Subcutaneous adipose tissue (tissue), 4 donors: ENCODE data around the gene PALLD. TPM values are rescaled to one million over a fixed set of nuclear protein-coding genes. Genes with fewer than 3 reads are reported as not detected.

ENCODE experiments used
- total RNA-seq, 4 donors: library from RNA; depleted of rRNA; stranded (reverse); fragments of >200 nt; gene quantifications; one replicate each; pipeline ENCODE4 v1.1.0, GENCODE V29; 2016
- TF ChIP-seq, protein P1 (sequence below): fragments of 450-650 bp; IDR thresholded peaks from one replicate; pipeline ENCODE4 v1.5.1; 2016; ENCODE audit warnings: low read depth, mild to moderate bottlenecking, control low read depth, antibody characterized with exemption, moderate library complexity

The PALLD gene
- total RNA-seq, 4 donors from 2014 or later, result 94.1 to 118 (median 110) TPM

DNA sequence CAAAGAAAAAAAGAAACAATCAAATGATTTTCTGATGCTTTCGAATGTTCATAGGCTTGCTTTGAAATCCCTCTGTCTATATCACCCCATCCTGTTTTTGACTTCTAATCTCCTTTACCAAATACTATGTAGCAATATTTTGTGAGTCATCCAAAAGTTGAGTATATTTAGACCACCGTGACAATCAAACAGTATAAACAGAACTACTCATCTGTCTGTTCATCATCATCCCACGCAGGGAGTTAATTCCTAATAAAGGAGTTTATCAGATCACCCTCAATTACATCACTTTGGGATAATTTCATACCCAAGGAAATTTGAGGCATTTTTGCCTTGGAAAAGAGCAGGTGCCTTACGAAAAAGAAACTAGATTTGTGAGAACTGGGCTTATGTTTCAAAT, 300.3 kb downstream of the PALLD start:
- TF ChIP-seq, protein P1, sequence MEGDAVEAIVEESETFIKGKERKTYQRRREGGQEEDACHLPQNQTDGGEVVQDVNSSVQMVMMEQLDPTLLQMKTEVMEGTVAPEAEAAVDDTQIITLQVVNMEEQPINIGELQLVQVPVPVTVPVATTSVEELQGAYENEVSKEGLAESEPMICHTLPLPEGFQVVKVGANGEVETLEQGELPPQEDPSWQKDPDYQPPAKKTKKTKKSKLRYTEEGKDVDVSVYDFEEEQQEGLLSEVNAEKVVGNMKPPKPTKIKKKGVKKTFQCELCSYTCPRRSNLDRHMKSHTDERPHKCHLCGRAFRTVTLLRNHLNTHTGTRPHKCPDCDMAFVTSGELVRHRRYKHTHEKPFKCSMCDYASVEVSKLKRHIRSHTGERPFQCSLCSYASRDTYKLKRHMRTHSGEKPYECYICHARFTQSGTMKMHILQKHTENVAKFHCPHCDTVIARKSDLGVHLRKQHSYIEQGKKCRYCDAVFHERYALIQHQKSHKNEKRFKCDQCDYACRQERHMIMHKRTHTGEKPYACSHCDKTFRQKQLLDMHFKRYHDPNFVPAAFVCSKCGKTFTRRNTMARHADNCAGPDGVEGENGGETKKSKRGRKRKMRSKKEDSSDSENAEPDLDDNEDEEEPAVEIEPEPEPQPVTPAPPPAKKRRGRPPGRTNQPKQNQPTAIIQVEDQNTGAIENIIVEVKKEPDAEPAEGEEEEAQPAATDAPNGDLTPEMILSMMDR, result no peak

- TF ChIP-seq, protein P1, result no peak
These were observed 301.0 kb downstream of the PALLD start for GRCh38 chr4:168797738-168798375.

DNA sequence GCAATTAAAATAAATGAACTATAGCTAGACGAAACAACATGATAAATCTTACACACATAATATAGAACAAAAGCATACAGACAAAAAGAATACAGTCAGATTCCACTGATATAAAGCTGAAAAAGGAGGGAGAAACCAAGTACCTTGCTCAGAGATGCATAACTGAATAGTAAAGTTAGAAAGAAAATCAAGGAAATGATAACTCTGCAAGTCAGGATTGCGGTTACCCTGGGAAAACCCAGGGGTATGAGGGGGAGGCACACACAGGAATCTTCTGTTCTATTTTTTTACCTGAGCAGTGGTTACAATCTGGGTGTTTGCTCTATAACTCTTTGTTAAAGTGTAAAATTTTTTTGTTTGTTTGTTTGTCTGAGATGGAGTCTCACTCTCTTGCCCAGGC, 304.1 kb downstream of the PALLD start:
- TF ChIP-seq, protein P1, result no peak

DNA sequence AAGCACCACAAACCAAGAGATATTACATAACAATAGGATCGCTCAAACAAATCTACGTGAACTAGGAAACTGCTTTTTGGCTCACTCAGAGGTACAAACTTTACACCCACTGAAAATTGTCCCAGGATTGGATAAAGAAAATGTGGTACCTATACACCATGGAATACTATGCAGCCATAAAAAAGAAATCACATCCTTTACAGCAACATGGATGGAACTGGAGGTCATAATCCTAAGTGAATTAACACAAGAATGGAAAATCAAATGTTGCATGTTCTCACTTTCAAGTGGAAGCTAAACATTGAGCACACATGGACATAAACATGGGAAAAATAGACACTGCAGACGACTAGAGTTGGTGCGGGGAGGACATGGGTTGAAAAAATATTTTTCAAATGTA, 305.4 kb downstream of the PALLD start:
- TF ChIP-seq, protein P1, result no peak

GRCh38 chr4:168803732-168804131, 306.9 kb downstream of the PALLD start:
- TF ChIP-seq, protein P1, result no peak

DNA sequence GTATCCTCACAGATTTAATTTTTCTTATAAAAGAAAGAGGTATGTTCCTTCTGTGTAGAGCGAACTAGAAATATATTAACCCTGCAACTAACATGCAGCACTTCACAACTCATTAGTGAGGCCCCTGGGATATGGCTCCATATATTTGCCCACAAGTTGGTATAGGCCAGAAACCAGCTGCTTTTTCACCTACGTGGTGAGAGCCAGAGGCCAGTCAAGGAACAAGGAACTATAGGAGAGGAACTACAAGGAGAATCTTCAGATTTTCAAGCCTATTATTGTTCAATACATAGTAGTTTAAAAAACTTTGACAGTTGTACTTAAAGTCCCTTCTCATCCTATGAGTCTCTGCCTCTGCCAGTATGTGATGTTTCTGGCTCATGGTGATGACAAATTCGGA, 307.3 kb downstream of the PALLD start:
- TF ChIP-seq, protein P1, result no peak

DNA sequence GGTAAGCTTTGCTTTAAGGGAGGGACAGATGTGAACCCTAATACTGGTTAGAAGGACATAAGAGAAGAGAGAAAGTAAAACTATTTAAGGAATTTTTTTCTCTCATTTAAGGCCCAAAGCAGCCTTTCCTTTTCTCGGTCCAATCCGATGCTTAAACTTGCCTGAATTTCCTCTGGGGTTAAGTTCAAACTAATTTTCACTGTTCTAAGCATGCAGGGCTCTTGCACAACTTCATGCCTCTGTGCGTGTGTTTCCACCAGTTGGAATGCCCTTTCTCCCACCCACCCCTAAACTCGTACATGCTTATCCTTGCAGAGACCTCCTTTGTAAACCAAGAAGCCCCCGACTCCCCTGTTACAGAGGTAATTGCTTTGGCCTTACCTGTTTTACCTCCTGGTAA, 308.5 kb downstream of the PALLD start:
- TF ChIP-seq, protein P1, result no peak
